Measurements from ENCODE around the gene KTN1.

KTN1 gene

GRCh38 chr14:55610713-55611370 is 30.8 kb downstream of the KTN1 start:
- no peak for DNase-seq

DNA sequence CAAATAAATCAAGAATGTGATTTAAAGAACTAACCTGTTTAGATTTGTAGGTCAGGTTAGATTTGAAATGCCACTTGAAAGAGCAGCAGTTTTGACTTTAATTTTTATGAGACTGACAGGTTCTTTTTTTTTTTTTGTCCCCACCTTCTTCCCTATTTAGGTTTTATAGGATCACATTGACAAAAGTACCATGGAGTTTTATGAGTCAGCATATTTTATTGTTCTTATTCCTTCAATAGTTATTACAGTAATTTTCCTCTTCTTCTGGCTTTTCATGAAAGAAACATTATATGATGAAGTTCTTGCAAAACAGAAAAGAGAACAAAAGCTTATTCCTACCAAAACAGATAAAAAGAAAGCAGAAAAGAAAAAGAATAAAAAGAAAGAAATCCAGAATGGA is 31.9 kb downstream of the KTN1 start:
- DNase-seq: no peak

GRCh38 chr14:55614304-55614703 is 34.3 kb downstream of the KTN1 start:
- DNase-seq: no peak

DNA sequence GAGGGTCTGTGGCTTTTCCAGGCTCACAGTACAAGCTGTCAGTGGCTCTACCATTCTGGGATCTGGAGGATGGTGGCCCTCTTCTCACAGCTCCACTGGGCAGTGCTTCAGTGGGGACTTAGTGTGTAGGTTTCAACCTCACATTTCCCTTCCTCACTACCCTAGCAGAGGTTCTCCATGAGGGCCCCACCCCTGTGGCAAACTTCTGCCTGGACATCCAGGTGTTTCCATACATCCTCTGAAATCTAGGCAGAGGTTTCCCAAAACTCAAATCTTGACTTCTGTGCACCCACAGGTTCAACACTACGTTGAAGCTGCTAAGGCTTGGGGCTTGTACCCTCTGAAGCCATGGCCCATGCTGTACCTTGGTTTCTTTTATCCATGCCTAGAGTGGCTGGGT is 40.3 kb downstream of the KTN1 start:
- DNase-seq: no peak

GRCh38 chr14:55620981-55621380 is 41.0 kb downstream of the KTN1 start:
- no peak for DNase-seq

GRCh38 chr14:55621391-55621790 is 41.4 kb downstream of the KTN1 start:
- DNase-seq: no peak

- DNase-seq: no peak
These were observed 44.9 kb downstream of the KTN1 start for GRCh38 chr14:55624913-55625312.

GRCh38 chr14:55625481-55625880 is 45.5 kb downstream of the KTN1 start:
- no peak for DNase-seq

GRCh38 chr14:55626131-55626530 is 46.1 kb downstream of the KTN1 start:
- DNase-seq: no peak

DNA sequence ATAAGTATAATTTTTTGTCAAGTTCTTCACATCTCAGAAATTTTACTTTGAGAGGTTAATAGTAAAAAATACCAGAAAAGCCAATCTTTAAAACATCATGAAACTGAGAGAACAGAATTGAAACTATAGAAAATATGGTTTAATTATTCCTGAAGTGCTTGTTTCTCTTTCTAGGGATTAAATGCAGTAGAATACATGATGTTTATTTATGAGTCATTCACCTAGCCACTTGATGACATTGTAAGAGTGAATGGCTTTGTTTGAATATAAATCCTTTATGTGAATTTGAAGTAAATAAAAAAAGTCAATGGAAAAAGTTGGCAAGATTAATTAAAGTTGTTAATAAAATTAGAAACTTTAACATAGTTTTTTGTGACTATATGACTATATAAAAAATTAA is 48.4 kb downstream of the KTN1 start:
- DNase-seq: no peak

GRCh38 chr14:55638665-55639064 is 58.7 kb downstream of the KTN1 start:
- DNase-seq: no peak

DNA sequence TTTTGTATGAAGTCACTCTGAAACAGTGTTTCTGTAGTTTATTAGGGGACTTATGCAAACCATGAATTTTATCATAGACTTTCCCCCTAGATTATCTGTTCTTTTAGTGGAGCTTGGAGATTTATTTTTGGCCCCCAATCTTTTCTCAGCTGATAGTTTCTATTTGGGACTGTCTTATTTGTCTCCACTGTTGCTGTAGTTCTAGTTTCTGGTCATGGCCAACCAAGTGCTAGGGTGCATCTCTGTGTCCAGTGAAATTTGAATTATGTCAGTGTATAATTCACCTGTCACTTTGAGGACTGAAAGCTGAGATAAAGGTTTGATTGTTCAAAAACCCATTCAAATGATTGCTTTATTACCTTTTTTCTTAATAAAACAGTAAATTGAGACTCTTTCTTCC is 61.3 kb downstream of the KTN1 start:
- DNase-seq: no peak

DNA sequence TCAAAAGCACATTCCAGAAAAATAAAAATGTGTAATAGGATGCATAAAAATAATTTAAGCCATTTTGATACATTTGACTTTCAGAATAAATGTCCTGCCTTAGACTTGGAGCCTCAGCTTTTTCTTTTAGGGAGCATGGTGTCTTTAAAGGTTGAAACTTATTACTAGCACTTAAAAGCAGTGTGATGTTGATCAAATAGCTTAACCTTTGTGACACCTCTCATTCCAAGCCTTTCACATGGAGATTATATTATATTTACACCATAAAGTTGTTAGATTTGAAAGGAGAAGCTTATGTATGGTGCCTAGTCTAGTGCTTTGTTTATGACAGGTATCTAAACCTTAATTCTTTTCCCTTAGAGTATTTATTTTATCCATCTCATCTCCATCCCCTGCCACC is 61.9 kb downstream of the KTN1 start:
- no peak for DNase-seq

DNA sequence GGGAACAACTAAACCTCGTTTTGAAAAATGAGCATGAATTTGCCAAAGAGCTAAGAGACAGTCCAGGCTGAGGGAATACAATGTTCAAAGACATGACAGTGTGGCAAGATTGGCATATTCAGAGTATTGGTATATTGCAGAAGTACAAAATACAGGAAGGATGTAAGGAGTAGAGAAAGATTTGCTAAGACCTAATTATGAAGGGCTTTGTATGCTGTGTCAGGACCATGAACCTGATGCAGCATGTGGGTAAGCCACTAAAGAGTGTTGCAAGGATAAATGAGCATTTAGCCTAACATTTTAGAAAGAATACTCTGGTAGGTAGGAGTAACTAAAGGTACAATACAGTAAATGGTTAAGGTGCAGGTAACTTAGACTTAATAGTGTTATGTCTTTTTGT is 65.1 kb downstream of the KTN1 start:
- DNase-seq: no peak

- no peak for DNase-seq
These were observed 66.1 kb downstream of the KTN1 start for GRCh38 chr14:55645845-55646832.

DNA sequence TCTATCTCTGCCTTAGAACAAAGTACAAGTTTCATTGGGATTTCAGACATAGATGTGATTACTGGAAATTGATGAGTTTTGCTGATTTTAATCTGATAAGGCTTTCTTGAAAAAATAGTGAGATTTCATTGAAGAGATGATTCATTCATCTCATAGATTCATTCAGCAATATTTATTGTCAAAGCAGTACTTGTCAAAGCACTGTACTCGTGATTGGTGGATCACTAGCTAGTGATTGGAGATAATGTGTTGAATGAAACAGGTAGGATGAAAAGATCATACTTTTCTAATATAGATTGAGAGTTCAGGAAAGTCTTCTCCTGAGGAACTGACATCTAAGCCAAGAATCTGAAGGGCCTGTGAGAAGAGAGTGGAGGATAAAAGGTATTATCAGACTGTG is 71.0 kb downstream of the KTN1 start:
- DNase-seq: no peak

DNA sequence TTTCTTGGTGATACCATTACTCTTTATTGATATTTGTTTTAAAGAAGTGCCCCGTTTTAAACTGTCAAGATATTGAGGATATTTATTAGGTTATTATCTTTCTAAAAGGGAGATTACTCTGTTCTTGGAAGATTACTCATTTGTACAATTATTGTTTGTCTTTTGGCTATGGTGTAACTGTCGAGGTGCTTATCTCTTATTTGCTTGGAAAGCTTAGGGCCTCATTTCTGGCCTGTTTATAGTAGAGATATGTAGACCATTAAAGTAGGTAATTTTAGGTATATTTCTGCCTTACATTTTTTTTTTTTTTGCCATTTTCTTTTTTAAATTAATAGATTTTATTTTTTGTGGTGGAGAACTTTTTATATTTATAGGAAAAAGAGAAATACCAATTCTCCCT is 74.2 kb downstream of the KTN1 start:
- no peak for DNase-seq

DNA sequence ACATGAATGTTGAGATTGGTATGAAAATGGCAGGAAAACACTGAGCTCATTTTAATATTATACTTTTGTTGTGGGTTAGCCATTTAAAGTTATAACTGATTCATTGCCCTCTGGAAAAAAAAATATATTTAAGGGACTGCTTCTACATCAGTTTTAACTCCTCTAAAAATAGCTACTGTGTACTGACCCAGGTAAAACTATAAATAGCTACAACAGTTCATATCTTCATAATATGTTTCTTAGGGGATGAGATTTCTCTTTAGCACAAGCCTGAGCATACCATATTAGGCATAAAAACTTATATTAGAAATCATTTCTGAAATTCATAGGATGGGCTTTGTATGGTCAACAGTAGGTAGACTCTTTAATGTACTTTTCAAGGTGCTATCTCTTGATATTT is 81.0 kb downstream of the KTN1 start:
- no peak for DNase-seq

- no peak for DNase-seq
These were observed 82.7 kb downstream of the KTN1 start for GRCh38 chr14:55662752-55663151.

DNA sequence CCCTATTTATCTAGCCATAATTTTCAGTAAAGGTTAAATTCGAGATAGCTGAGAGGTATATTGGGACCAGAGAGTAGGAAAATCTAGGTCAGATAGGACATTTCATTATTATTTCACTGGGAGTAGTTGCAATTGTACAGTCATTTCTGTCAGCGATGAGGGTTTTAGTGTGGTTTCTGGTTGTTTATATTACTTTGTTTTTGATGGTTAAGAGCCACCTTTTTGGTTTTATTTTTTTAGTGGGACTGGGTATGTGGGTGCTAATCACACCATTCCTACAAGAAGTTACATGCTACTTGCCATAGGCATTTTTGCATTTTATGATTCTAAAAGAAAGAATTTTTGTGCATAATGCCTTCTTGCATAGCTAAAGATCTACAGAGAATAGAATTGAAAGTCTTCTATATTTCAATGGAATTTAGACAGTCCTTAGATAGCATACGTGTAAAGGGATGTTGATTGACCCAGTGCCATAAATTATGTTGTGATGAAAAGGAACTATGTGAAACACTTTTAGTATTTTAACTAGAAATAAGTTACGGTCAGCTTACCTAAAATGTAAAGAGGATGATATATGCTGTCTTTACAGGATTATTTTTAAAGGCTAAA is 85.2 kb downstream of the KTN1 start:
- DNase-seq: no peak

GRCh38 chr14:55667801-55668200 is 87.8 kb downstream of the KTN1 start:
- DNase-seq: no peak

DNA sequence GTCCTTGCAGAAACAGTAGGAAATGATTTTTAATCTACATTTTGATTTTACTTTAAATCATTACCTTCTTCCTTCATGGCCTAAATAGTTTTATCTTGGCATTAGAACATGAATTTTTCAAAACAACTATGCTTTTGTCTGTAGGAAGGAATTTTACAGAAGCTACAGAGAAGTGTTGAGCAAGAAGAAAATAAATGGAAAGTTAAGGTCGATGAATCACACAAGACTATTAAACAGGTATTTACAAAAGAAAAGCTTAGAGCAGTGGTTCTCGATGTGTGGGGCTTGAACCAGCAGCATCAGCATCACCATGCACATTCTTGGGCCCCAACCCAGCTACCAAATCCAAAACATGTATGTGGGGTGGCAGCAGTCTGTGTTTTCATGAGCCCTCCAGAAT is 91.6 kb downstream of the KTN1 start:
- no peak for DNase-seq

GRCh38 chr14:55673048-55673447 is 93.0 kb downstream of the KTN1 start:
- DNase-seq: no peak

DNA sequence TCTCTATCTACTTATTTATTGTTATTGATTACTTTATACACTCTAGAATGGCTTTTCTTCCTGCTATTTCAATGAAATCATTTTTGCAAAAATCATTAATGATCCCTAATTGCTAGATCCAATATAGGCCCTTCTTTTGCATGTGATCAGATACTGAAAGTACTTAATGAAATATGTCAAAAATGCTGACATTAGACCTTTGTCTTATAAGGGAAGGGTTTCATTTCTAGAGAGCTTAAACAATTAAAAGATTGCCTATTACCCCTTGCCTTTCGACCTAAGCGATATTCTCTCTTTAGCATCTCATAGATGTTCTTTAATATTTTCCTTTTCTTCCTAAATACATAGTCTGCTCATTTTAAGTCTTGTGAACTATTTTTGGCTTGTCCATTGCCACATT is 101.1 kb downstream of the KTN1 start:
- no peak for DNase-seq

All from NCI-H748 treated with DMSO at 0.1 percent for 48 hours (cell line).